Measurements from ENCODE around the gene BHLHE41.

Gene BHLHE41

GRCh38 chr12:26133521-26133920, 8.7 kb upstream of the BHLHE41 start:
- no peak overlapping the region for H2AK5ac ChIP-seq (ENCODE audit: low read length)
- H2BK15ac ChIP-seq (replicated peaks; ENCODE audit: low read depth) = no peak overlapping the region
- H2BK120ac ChIP-seq (ENCODE audit: low read depth, low read length) = no peak overlapping the region
- no peak overlapping the region for H3K9ac ChIP-seq (ENCODE audit: low read length)
- H4K5ac ChIP-seq (ENCODE audit: low read length) = no peak overlapping the region
- H3K27me3 ChIP-seq (ENCODE audit: insufficient read depth, low read length, poor library complexity) = peaks cover 2% of the 10 kb centered on the region
- H3K79me1 ChIP-seq (ENCODE audit: low read length) = no peaks in the 10 kb centered on the region
- H2BK5ac ChIP-seq (ENCODE audit: low read length) = no peak overlapping the region
- H3K4ac ChIP-seq (ENCODE audit: low read depth, low read length) = no peak overlapping the region
- no peaks in the 10 kb centered on the region for H3K36me3 ChIP-seq (ENCODE audit: control insufficient read depth, insufficient read depth, low read length)
- no peak overlapping the region for H3K27ac ChIP-seq (ENCODE audit: low read depth, low read length)
- H3K79me2 ChIP-seq (ENCODE audit: control insufficient read depth, insufficient read depth, low read length) = no peaks in the 10 kb centered on the region
- H3K56ac ChIP-seq (ENCODE audit: low read length) = no peak overlapping the region
- H3K18ac ChIP-seq (ENCODE audit: low read length) = no peak overlapping the region
- no peak for DNase-seq
- no peak overlapping the region for H3K4me3 ChIP-seq (ENCODE audit: low read length)
- peaks cover 2% of the 10 kb centered on the region for H3K4me1 ChIP-seq (ENCODE audit: control insufficient read depth, low read depth, low read length)
- no peak overlapping the region for H3K23ac ChIP-seq (ENCODE audit: low read length)
- no peak overlapping the region for H3K4me2 ChIP-seq (ENCODE audit: low read length)
- H4K8ac ChIP-seq (ENCODE audit: low read depth, low read length) = no peak overlapping the region

- Histone ChIP-seq H3K27ac (ENCODE audit: low read depth, low read length) (no peak overlapping the region), H3K4me1 (ENCODE audit: control insufficient read depth, low read depth, low read length) (peaks cover 2% of the 10 kb centered on the region), H2BK120ac (ENCODE audit: low read depth, low read length) (no peak overlapping the region), H3K9ac (ENCODE audit: low read length) (no peak overlapping the region), H3K79me2 (ENCODE audit: control insufficient read depth, insufficient read depth, low read length) (no peaks in the 10 kb centered on the region), H2BK5ac (ENCODE audit: low read length) (no peak overlapping the region), H4K5ac (ENCODE audit: low read length) (no peak overlapping the region), H3K23ac (ENCODE audit: low read length) (no peak overlapping the region), H3K4ac (ENCODE audit: low read depth, low read length) (no peak overlapping the region), H2BK15ac (replicated peaks; ENCODE audit: low read depth) (no peak overlapping the region), H3K56ac (ENCODE audit: low read length) (no peak overlapping the region), H3K4me2 (ENCODE audit: low read length) (no peak overlapping the region), H2AK5ac (ENCODE audit: low read length) (no peak overlapping the region), H3K27me3 (ENCODE audit: insufficient read depth, low read length, poor library complexity) (peaks cover 5% of the 10 kb centered on the region), H3K36me3 (ENCODE audit: control insufficient read depth, insufficient read depth, low read length) (no peaks in the 10 kb centered on the region), H3K18ac (ENCODE audit: low read length) (no peak overlapping the region), H3K4me3 (ENCODE audit: low read length) (no peak overlapping the region), H4K8ac (ENCODE audit: low read depth, low read length) (no peak overlapping the region), H3K79me1 (ENCODE audit: low read length) (no peaks in the 10 kb centered on the region)
- DNase-seq = no peak
- WGBS (ENCODE audit: extremely low coverage, insufficient coverage, low lambda C conversion rate) = no CpG with 5 or more reads among the region's 1 CpG
These were observed 8.0 kb upstream of the BHLHE41 start for GRCh38 chr12:26132866-26133265.

GRCh38 chr12:26131936-26132335, 7.1 kb upstream of the BHLHE41 start:
- Histone ChIP-seq H3K18ac (ENCODE audit: low read length) (no peak overlapping the region), H2BK5ac (ENCODE audit: low read length) (no peak overlapping the region), H3K79me1 (ENCODE audit: low read length) (no peaks in the 10 kb centered on the region), H3K27ac (ENCODE audit: low read depth, low read length) (no peak overlapping the region), H2BK120ac (ENCODE audit: low read depth, low read length) (no peak overlapping the region), H3K4ac (ENCODE audit: low read depth, low read length) (no peak overlapping the region), H3K36me3 (ENCODE audit: control insufficient read depth, insufficient read depth, low read length) (no peaks in the 10 kb centered on the region), H3K27me3 (ENCODE audit: insufficient read depth, low read length, poor library complexity) (peaks cover 13% of the 10 kb centered on the region), H3K4me1 (ENCODE audit: control insufficient read depth, low read depth, low read length) (peaks cover 2% of the 10 kb centered on the region), H3K4me2 (ENCODE audit: low read length) (no peak overlapping the region), H4K8ac (ENCODE audit: low read depth, low read length) (no peak overlapping the region), H3K4me3 (ENCODE audit: low read length) (no peak overlapping the region), H3K9ac (ENCODE audit: low read length) (no peak overlapping the region), H2BK15ac (replicated peaks; ENCODE audit: low read depth) (no peak overlapping the region), H2AK5ac (ENCODE audit: low read length) (no peak overlapping the region), H4K5ac (ENCODE audit: low read length) (no peak overlapping the region), H3K79me2 (ENCODE audit: control insufficient read depth, insufficient read depth, low read length) (no peaks in the 10 kb centered on the region), H3K56ac (ENCODE audit: low read length) (no peak overlapping the region), H3K23ac (ENCODE audit: low read length) (no peak overlapping the region)
- DNase-seq = no peak
- WGBS (ENCODE audit: extremely low coverage, insufficient coverage, low lambda C conversion rate) = no CpG with 5 or more reads among the region's 1 CpG

- Histone ChIP-seq H2BK120ac (ENCODE audit: low read depth, low read length) (no peak overlapping the region), H3K27ac (ENCODE audit: low read depth, low read length) (no peak overlapping the region), H2BK5ac (ENCODE audit: low read length) (no peak overlapping the region), H2BK15ac (replicated peaks; ENCODE audit: low read depth) (no peak overlapping the region), H3K79me1 (ENCODE audit: low read length) (no peaks in the 10 kb centered on the region), H2AK5ac (ENCODE audit: low read length) (no peak overlapping the region), H3K4me3 (ENCODE audit: low read length) (no peak overlapping the region), H3K36me3 (ENCODE audit: control insufficient read depth, insufficient read depth, low read length) (no peaks in the 10 kb centered on the region), H3K23ac (ENCODE audit: low read length) (no peak overlapping the region), H3K56ac (ENCODE audit: low read length) (no peak overlapping the region), H3K79me2 (ENCODE audit: control insufficient read depth, insufficient read depth, low read length) (no peaks in the 10 kb centered on the region), H3K4ac (ENCODE audit: low read depth, low read length) (no peak overlapping the region), H4K8ac (ENCODE audit: low read depth, low read length) (no peak overlapping the region), H3K18ac (ENCODE audit: low read length) (no peak overlapping the region), H3K9ac (ENCODE audit: low read length) (no peak overlapping the region), H4K5ac (ENCODE audit: low read length) (no peak overlapping the region), H3K4me1 (ENCODE audit: control insufficient read depth, low read depth, low read length) (peaks cover 2% of the 10 kb centered on the region), H3K4me2 (ENCODE audit: low read length) (no peak overlapping the region), H3K27me3 (ENCODE audit: insufficient read depth, low read length, poor library complexity) (peaks cover 14% of the 10 kb centered on the region)
- no CpG with 5 or more reads among the region's 3 CpGs for WGBS (ENCODE audit: extremely low coverage, insufficient coverage, low lambda C conversion rate)
- DNase-seq = no peak
These were observed 5.9 kb upstream of the BHLHE41 start for GRCh38 chr12:26130728-26131127.

GRCh38 chr12:26128168-26128567, 3.3 kb upstream of the BHLHE41 start:
- Histone ChIP-seq H2BK5ac (ENCODE audit: low read length) (no peak overlapping the region), H4K8ac (ENCODE audit: low read depth, low read length) (no peak overlapping the region), H3K56ac (ENCODE audit: low read length) (no peak overlapping the region), H3K18ac (ENCODE audit: low read length) (no peak overlapping the region), H3K27me3 (ENCODE audit: insufficient read depth, low read length, poor library complexity) (peaks cover 30% of the 10 kb centered on the region), H2AK5ac (ENCODE audit: low read length) (no peak overlapping the region), H3K4me1 (ENCODE audit: control insufficient read depth, low read depth, low read length) (no peaks in the 10 kb centered on the region), H3K23ac (ENCODE audit: low read length) (no peak overlapping the region), H3K4me3 (ENCODE audit: low read length) (no peak overlapping the region), H2BK15ac (replicated peaks; ENCODE audit: low read depth) (no peak overlapping the region), H3K4me2 (ENCODE audit: low read length) (no peak overlapping the region), H2BK120ac (ENCODE audit: low read depth, low read length) (no peak overlapping the region), H3K36me3 (ENCODE audit: control insufficient read depth, insufficient read depth, low read length) (no peaks in the 10 kb centered on the region), H4K5ac (ENCODE audit: low read length) (no peak overlapping the region), H3K9ac (ENCODE audit: low read length) (no peak overlapping the region), H3K4ac (ENCODE audit: low read depth, low read length) (no peak overlapping the region), H3K79me2 (ENCODE audit: control insufficient read depth, insufficient read depth, low read length) (no peaks in the 10 kb centered on the region), H3K27ac (ENCODE audit: low read depth, low read length) (no peak overlapping the region), H3K79me1 (ENCODE audit: low read length) (no peaks in the 10 kb centered on the region)
- DNase-seq = no peak

GRCh38 chr12:26127404-26127803, 2.6 kb upstream of the BHLHE41 start:
- Histone ChIP-seq H3K23ac (ENCODE audit: low read length) (no peak overlapping the region), H3K79me1 (ENCODE audit: low read length) (no peaks in the 10 kb centered on the region), H2AK5ac (ENCODE audit: low read length) (no peak overlapping the region), H4K5ac (ENCODE audit: low read length) (no peak overlapping the region), H3K4me1 (ENCODE audit: control insufficient read depth, low read depth, low read length) (no peaks in the 10 kb centered on the region), H3K56ac (ENCODE audit: low read length) (no peak overlapping the region), H2BK5ac (ENCODE audit: low read length) (no peak overlapping the region), H3K4ac (ENCODE audit: low read depth, low read length) (no peak overlapping the region), H2BK15ac (replicated peaks; ENCODE audit: low read depth) (no peak overlapping the region), H3K9ac (ENCODE audit: low read length) (no peak overlapping the region), H3K27ac (ENCODE audit: low read depth, low read length) (no peak overlapping the region), H3K4me3 (ENCODE audit: low read length) (no peak overlapping the region), H3K4me2 (ENCODE audit: low read length) (no peak overlapping the region), H3K36me3 (ENCODE audit: control insufficient read depth, insufficient read depth, low read length) (no peaks in the 10 kb centered on the region), H3K79me2 (ENCODE audit: control insufficient read depth, insufficient read depth, low read length) (no peaks in the 10 kb centered on the region), H4K8ac (ENCODE audit: low read depth, low read length) (no peak overlapping the region), H3K27me3 (ENCODE audit: insufficient read depth, low read length, poor library complexity) (peaks cover 37% of the 10 kb centered on the region), H3K18ac (ENCODE audit: low read length) (no peak overlapping the region), H2BK120ac (ENCODE audit: low read depth, low read length) (no peak overlapping the region)
- WGBS (ENCODE audit: extremely low coverage, insufficient coverage, low lambda C conversion rate) = no CpG with 5 or more reads among the region's 2 CpGs
- DNase-seq = no peak
